B cell (primary cell): ENCODE results near the gene CSMD2. TPM values are rescaled to one million over a fixed set of nuclear protein-coding genes. Genes with fewer than 3 reads are reported as not detected.

ENCODE experiments used
- ATAC-seq: fragments of 200-7000 bp; cut with Tn5 transposase; one replicate; pipeline ENCODE4 v1.10.0; 2021; ENCODE audit warnings: low read depth, mild to moderate bottlenecking, moderate number of reproducible peaks, moderate library complexity
- CTCF ChIA-PET: fragments of 350-600 bp; sonication (Branson Sonifier 250); formaldehyde crosslinking; loops from one replicate; lab custom pipeline; 2021; ENCODE audit warnings: antibody characterized with exemption, inconsistent platforms; lab: Charles Lee
- POLR2A ChIA-PET: fragments of 350-600 bp; sonication (Branson Sonifier 250); formaldehyde crosslinking; loops from one replicate; lab custom pipeline; 2021; ENCODE audit warnings: antibody characterized with exemption; lab: Charles Lee
- DNase-seq: peaks from one replicate; pipeline ENCODE4 v3.0.0; 2013
- H2AFZ ChIP-seq: 2 replicates; pipeline ENCODE4 v1.6.1; 2012; ENCODE audit warnings: mild to moderate bottlenecking, low read depth, low read length; ENCODE audit not compliant: insufficient read depth, poor library complexity, severe bottlenecking
- H3K27ac ChIP-seq, 2 donors: 1 replicate in 1 of 2; 2 replicates in 1 of 2; pipeline ENCODE4 v1.5.1; 2012 to 2013; ENCODE audit warnings: low read length in 2 of 2, mild to moderate bottlenecking in 2 of 2, moderate library complexity in 1 of 2
- H3K27me3 ChIP-seq, 4 experiments: fragments of 200-600 bp in 1 of 4; sonication (generic) in 1 of 4; replicated peaks in 1 of 4; 1 replicate in 2 of 4; 2 replicates in 2 of 4; pipeline versions ENCODE4 v1.6.1 to v1.7.0; 2013 to 2016; ENCODE audit warnings: low read length in 3 of 4, mild to moderate bottlenecking in 2 of 4, mixed read lengths in 1 of 4, moderate library complexity in 1 of 4; ENCODE audit not compliant: insufficient read depth in 4 of 4, control insufficient read depth in 3 of 4; ENCODE audit errors: control extremely low read depth in 1 of 4
- H3K36me3 ChIP-seq, 2 experiments: replicated peaks in 1 of 2; 1 replicate in 1 of 2; 2 replicates in 1 of 2; pipeline versions ENCODE4 v1.6.1 to v1.7.1; 2013; ENCODE audit warnings: low read length in 1 of 2; ENCODE audit not compliant: insufficient read depth in 2 of 2, control insufficient read depth in 1 of 2; ENCODE audit errors: control extremely low read depth in 1 of 2, extremely low read depth in 1 of 2
- H3K4me1 ChIP-seq, 2 donors: fragments of 200-600 bp in 1 of 2; sonication (generic) in 1 of 2; 1 replicate in 1 of 2; 2 replicates in 1 of 2; pipeline versions ENCODE4 v1.5.1 to v1.6.1; 2013 to 2017; ENCODE audit warnings: low read length in 2 of 2; ENCODE audit not compliant: control insufficient read depth in 2 of 2, insufficient read depth in 2 of 2
- H3K4me2 ChIP-seq: replicated peaks from 2 replicates; pipeline ENCODE3; 2012; ENCODE audit warnings: mild to moderate bottlenecking, low read depth, low read length; ENCODE audit not compliant: poor library complexity, severe bottlenecking
- H3K4me3 ChIP-seq, 5 experiments: fragments of 200-600 bp in 1 of 5; sonication (generic) in 1 of 5; 1 replicate in 3 of 5; 2 replicates in 2 of 5; pipeline versions ENCODE4 v1.5.1 to v1.7.0; 2011 to 2016; ENCODE audit warnings: low read length in 4 of 5, mild to moderate bottlenecking in 4 of 5, low read depth in 2 of 5, control low read depth in 1 of 5, moderate library complexity in 1 of 5; ENCODE audit not compliant: insufficient read depth in 1 of 5; ENCODE audit errors: control extremely low read depth in 1 of 5, extremely low read depth in 1 of 5
- H3K79me2 ChIP-seq: fragments of 200-600 bp; sonication (generic); one replicate; pipeline ENCODE4 v1.6.0; 2016; ENCODE audit warnings: low read length; ENCODE audit not compliant: control insufficient read depth, insufficient read depth
- H3K9ac ChIP-seq: fragments of 200-600 bp; sonication (generic); 2 replicates; pipeline ENCODE4 v1.6.1; 2017; ENCODE audit warnings: mild to moderate bottlenecking, low read length, moderate library complexity
- H3K9me3 ChIP-seq, 3 donors: one replicate each; pipeline versions ENCODE4 v1.6.1 to v1.7.1; 2013; ENCODE audit warnings: low read length in 2 of 3; ENCODE audit not compliant: control insufficient read depth in 2 of 3, insufficient read depth in 1 of 3; ENCODE audit errors: control extremely low read depth in 1 of 3
- H4K20me1 ChIP-seq: 2 replicates; pipeline ENCODE4 v1.6.0; 2012; ENCODE audit warnings: mild to moderate bottlenecking, low read length; ENCODE audit not compliant: insufficient read depth, control insufficient read depth, poor library complexity, severe bottlenecking
- H3K27ac Mint-ChIP-seq: one replicate; pipeline ENCODE4 v1.8.0; 2021; ENCODE audit warnings: mixed read lengths
- H3K27me3 Mint-ChIP-seq: one replicate; pipeline ENCODE4 v1.8.0; 2021; ENCODE audit warnings: mixed read lengths
- H3K4me1 Mint-ChIP-seq: one replicate; pipeline ENCODE4 v1.8.0; 2021; ENCODE audit warnings: mixed read lengths
- H3K4me3 Mint-ChIP-seq: one replicate; pipeline ENCODE4 v1.8.0; 2021; ENCODE audit warnings: mixed read lengths
- H3K9me3 Mint-ChIP-seq: one replicate; pipeline ENCODE4 v1.8.0; 2022; ENCODE audit warnings: mixed read lengths; ENCODE audit not compliant: insufficient read depth
- CTCF ChIP-seq: fragments of 200-600 bp; IDR thresholded peaks from one replicate; pipeline ENCODE4 v1.8.0; 2022; ENCODE audit warnings: antibody characterized with exemption, mild to moderate bottlenecking
- EZH2 ChIP-seq: IDR thresholded peaks from 2 replicates; pipeline ENCODE4 v1.6.1; 2012; ENCODE audit warnings: borderline replicate concordance, low read depth, mild to moderate bottlenecking, moderate library complexity, low read length; ENCODE audit not compliant: insufficient read depth, poor library complexity, severe bottlenecking
- WGBS: methylation state at CpG from one replicate; pipeline ENCODE4 v1.1.5; 2013; ENCODE audit warnings: missing lambda C conversion rate; ENCODE audit not compliant: insufficient coverage; 5-methylcytosine and 5-hydroxymethylcytosine counted together
- intact Hi-C: fragments of 100-400 bp; cut with micrococcal nuclease; formaldehyde crosslinking; loops from one replicate; pipeline ENCODE4 v1.10.0; 2022
- polyA plus RNA-seq: library from polyadenylated mRNA; depleted of rRNA; stranded (reverse); fragments of >200 nt; gene quantifications from 2 replicates; pipeline ENCODE4 v1.2.3, GENCODE V29; 2012
- total RNA-seq, 2 donors: library from RNA; stranded (reverse); fragments of 120-200 nt in 1 of 2; gene quantifications; 1 replicate in 1 of 2; 2 replicates in 1 of 2; pipeline versions ENCODE4 v1.2.3 to v1.2.4, GENCODE V29; 2013 to 2022

CSMD2 gene
- total and polyA plus RNA-seq, 2 donors (not counting 1 experiment from before 2014, with no cell fraction given) = not detected

DNA sequence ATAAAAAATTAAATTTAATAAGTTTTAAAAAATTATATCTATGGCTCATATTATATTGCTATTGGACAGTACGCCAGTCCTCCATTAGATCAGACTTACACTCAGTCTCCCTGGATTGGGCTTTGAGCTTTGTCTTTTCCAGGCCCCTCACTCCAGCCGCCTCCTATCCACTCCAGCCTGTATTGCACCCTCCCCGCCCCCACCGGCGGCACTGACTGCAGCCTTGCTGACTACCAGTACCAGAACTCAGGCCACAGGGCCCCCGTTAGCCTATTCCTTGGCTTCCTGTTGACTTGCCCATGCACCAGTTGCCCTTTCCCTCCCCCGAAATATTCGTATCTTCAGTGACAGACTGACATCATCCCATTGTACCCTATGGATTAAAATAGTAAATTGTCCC is 127.9 kb downstream of the CSMD2 start:
- no peaks in the 10 kb centered on the region for H3K9me3 ChIP-seq
- no peak overlapping the region for H3K9ac ChIP-seq
- no peak overlapping the region for H2AFZ ChIP-seq
- no peak overlapping the region for H3K27ac ChIP-seq
- Mint-ChIP-seq H3K4me3 (no peak overlapping the region), H3K27me3 (no peaks in the 10 kb centered on the region), H3K9me3 (no peaks in the 10 kb centered on the region), H3K27ac (no peak overlapping the region), H3K4me1 (no peaks in the 10 kb centered on the region)
- TF ChIP-seq CTCF (no peak), EZH2 (no peak)
- ChIA-PET POLR2A (no interaction called here), CTCF (no interaction called here)
- no peaks in the 10 kb centered on the region for H3K4me1 ChIP-seq
- H4K20me1 ChIP-seq = no peaks in the 10 kb centered on the region
- intact Hi-C loops = no loop called here
- no peaks in the 10 kb centered on the region for H3K36me3 ChIP-seq
- WGBS = 72% methylated on average over 7 of the region's 8 CpGs
- no peaks in the 10 kb centered on the region for H3K79me2 ChIP-seq
- H3K4me2 ChIP-seq = no peak overlapping the region
- ATAC-seq = no peak
- no peak for DNase-seq
- peaks cover 0 to 3% (median 0%) of the 10 kb centered on the region in 4 experiments for H3K27me3 ChIP-seq
- H3K4me3 ChIP-seq = no peak overlapping the region

GRCh38 chr1:34034036-34034435 is 131.0 kb downstream of the CSMD2 start:
- TF ChIP-seq CTCF (no peak), EZH2 (no peak)
- POLR2A ChIA-PET = no interaction called here
- WGBS = no CpG with 5 or more reads among the region's 5 CpGs
- Histone ChIP-seq H4K20me1 (no peaks in the 10 kb centered on the region), H3K4me2 (no peak overlapping the region), H3K27ac (no peak overlapping the region), H3K79me2 (no peaks in the 10 kb centered on the region), H3K4me3 (no peak overlapping the region), H3K9me3 (no peaks in the 10 kb centered on the region), H2AFZ (no peak overlapping the region), H3K4me1 (no peaks in the 10 kb centered on the region), H3K27me3 (peaks cover 0 to 3% (median 0%) of the 10 kb centered on the region in 4 experiments), H3K9ac (no peak overlapping the region), H3K36me3 (no peaks in the 10 kb centered on the region)
- Mint-ChIP-seq H3K4me3 (no peak overlapping the region), H3K27ac (no peak overlapping the region), H3K27me3 (no peaks in the 10 kb centered on the region), H3K4me1 (no peaks in the 10 kb centered on the region), H3K9me3 (no peaks in the 10 kb centered on the region)
- ATAC-seq = no peak
- DNase-seq = no peak
- intact Hi-C loops = no loop called here
- CTCF ChIA-PET = no interaction called here
